ENCODE data around the gene ACSF2.

Gene ACSF2

DNA sequence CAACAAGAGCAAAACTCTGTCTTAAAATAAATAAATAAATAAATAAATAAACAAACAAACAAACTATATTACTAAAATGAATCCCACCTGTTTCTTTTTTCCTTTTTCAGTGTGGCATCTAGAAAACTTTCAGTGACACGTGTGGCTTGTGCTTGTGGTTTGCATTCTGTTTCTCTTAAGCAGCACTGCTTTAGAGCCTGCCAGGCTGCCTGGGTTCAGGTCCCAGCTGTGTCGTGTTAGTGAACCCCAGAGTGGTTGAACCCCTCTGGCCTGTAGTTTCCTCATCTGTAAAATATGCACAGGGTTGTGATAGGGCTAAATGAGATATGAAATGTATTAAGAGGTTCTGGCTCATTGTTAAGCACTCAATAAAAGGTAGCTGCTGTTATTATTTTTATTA is 94.5 kb downstream of the ACSF2 start:
- in situ Hi-C loops (cut with MboI; ENCODE audit: low pct_unique_long_range_greater_than_20kb, low sequenced_read_pairs, unreplicated experiment) = no loop called here
- TF ChIP-seq, protein P1, sequence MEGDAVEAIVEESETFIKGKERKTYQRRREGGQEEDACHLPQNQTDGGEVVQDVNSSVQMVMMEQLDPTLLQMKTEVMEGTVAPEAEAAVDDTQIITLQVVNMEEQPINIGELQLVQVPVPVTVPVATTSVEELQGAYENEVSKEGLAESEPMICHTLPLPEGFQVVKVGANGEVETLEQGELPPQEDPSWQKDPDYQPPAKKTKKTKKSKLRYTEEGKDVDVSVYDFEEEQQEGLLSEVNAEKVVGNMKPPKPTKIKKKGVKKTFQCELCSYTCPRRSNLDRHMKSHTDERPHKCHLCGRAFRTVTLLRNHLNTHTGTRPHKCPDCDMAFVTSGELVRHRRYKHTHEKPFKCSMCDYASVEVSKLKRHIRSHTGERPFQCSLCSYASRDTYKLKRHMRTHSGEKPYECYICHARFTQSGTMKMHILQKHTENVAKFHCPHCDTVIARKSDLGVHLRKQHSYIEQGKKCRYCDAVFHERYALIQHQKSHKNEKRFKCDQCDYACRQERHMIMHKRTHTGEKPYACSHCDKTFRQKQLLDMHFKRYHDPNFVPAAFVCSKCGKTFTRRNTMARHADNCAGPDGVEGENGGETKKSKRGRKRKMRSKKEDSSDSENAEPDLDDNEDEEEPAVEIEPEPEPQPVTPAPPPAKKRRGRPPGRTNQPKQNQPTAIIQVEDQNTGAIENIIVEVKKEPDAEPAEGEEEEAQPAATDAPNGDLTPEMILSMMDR (IDR thresholded peaks at IDR 0.05; ENCODE audit: extremely low read depth, insufficient read depth, missing control alignments) = no peak
- no peak for DNase-seq (ENCODE audit: low spot score)

DNA sequence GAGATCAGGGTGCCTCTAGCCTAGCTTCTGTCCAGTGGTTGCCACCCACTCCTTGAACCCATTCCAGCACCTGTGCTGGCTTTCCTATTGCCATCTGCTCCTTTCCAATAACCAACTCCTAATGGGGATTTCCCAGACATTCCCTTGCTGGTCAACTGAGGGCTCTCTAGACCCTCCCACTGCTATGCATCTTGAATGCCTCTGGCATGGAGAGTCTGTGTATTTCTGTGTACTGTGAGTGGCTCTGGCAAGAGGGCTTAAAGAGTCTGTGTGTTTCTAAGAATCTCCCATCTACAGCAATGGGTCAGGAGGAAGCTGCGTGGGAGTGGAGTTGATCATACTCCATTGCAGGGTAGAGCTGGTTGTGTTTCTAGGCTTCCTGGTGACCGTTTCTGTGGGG is 95.5 kb downstream of the ACSF2 start:
- in situ Hi-C loops (cut with MboI; ENCODE audit: low pct_unique_long_range_greater_than_20kb, low sequenced_read_pairs, unreplicated experiment) = no loop called here
- TF ChIP-seq, protein P1 (IDR thresholded peaks at IDR 0.05; ENCODE audit: extremely low read depth, insufficient read depth, missing control alignments) = no peak
- DNase-seq (ENCODE audit: low spot score) = no peak

DNA sequence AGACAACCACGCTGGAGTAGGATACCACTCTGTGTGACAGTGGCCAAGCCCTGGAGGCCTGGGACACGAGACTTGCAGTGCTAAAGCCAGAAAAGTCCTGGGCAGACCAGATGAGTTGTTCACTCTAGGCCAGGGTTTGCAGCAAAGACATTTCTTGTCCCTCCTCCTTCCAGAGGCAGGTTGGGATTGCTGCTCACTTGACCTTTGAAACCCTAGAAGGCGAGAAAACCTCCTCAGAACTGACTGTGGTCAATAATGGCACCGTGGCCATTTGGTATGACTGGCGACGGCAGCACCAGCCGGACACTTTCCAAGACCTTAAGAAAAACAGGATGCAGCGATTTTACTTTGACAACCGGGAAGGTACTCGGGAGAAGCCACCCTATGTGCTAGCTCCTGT is 96.7 kb downstream of the ACSF2 start:
- TF ChIP-seq, protein P1 (IDR thresholded peaks at IDR 0.05; ENCODE audit: extremely low read depth, insufficient read depth, missing control alignments) = no peak
- no peak for DNase-seq (ENCODE audit: low spot score)
- in situ Hi-C loops (cut with MboI; ENCODE audit: low pct_unique_long_range_greater_than_20kb, low sequenced_read_pairs, unreplicated experiment) = no loop called here

DNA sequence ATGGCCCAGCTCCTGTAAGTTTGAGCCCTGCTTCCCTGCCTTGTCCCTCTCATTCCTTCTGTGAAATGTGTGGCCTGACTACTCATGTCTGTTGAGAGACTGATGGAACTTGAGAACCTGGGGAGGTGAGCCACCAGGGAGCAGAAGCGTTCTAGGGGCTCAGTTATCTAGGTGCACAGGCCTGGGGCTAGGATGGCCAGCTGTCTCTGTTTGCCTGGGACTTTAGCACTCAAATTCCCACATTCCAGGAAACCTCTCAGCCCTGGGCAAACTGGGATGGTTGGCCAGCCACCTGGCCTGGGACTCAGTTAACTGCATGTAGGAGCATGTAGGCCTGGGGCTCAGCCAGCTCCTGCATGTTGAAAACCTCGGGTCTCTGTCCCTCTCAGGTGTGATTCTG is 97.2 kb downstream of the ACSF2 start:
- TF ChIP-seq, protein P1 (IDR thresholded peaks at IDR 0.05; ENCODE audit: extremely low read depth, insufficient read depth, missing control alignments) = no peak
- no peak for DNase-seq (ENCODE audit: low spot score)
- in situ Hi-C loops (cut with MboI; ENCODE audit: low pct_unique_long_range_greater_than_20kb, low sequenced_read_pairs, unreplicated experiment) = no loop called here
